GM21381 (cell line): ENCODE measurements around the gene C4orf50.
"Not testable (repeated sequence)": the region's sequence is repeated elsewhere in the genome, so short reads cannot be mapped to it uniquely, and the experiment has no call there.

ENCODE experiments used
- ATAC-seq: cut with Tn5 transposase; IDR thresholded peaks from one replicate; pipeline ENCODE4 v1.9.1; 2021; ENCODE audit warnings: mild to moderate bottlenecking, moderate library complexity; ENCODE audit not compliant: unreplicated experiment

The C4orf50 gene

GRCh38 chr4:5995901-5996623 is 22.2 kb downstream of the C4orf50 start:
- no peak for ATAC-seq

- ATAC-seq = no peak
Observed at GRCh38 chr4:5993876-5994811, 24.1 kb downstream of the C4orf50 start.

GRCh38 chr4:5993346-5993745 is 24.9 kb downstream of the C4orf50 start:
- not testable (repeated sequence) for ATAC-seq

GRCh38 chr4:5992828-5993321 is 25.4 kb downstream of the C4orf50 start:
- no peak for ATAC-seq

GRCh38 chr4:5992171-5992827 is 25.9 kb downstream of the C4orf50 start:
- no peak for ATAC-seq

GRCh38 chr4:5991405-5991804 is 26.8 kb downstream of the C4orf50 start:
- no peak for ATAC-seq

GRCh38 chr4:5990446-5991160 is 27.6 kb downstream of the C4orf50 start:
- no peak for ATAC-seq

- ATAC-seq = no peak
Observed at GRCh38 chr4:5989236-5990225, 28.7 kb downstream of the C4orf50 start.

GRCh38 chr4:5988086-5988845 is 30.0 kb downstream of the C4orf50 start:
- no peak for ATAC-seq

- ATAC-seq = no peak
Observed at GRCh38 chr4:5984843-5985242, 33.4 kb downstream of the C4orf50 start.

- no peak for ATAC-seq
Observed at GRCh38 chr4:5982156-5982973, 35.9 kb downstream of the C4orf50 start.

GRCh38 chr4:5980436-5981155 is 37.6 kb downstream of the C4orf50 start:
- no peak for ATAC-seq

GRCh38 chr4:5979981-5980380 is 38.2 kb downstream of the C4orf50 start:
- ATAC-seq = no peak

- no peak for ATAC-seq
Observed at GRCh38 chr4:5976921-5977320, 41.3 kb downstream of the C4orf50 start.

- ATAC-seq = no peak
Observed at GRCh38 chr4:5976431-5976830, 41.8 kb downstream of the C4orf50 start.

GRCh38 chr4:5974321-5974720 is 43.9 kb downstream of the C4orf50 start:
- ATAC-seq = no peak
